Measurements from ENCODE around the gene MSH2.
"Not testable (repeated sequence)": the region's sequence is repeated elsewhere in the genome, so short reads cannot be mapped to it uniquely, and the experiment has no call there.

Gene MSH2

GRCh38 chr2:47414682-47415458 lies 11.9 kb downstream of the MSH2 start:
- no peak for DNase-seq

- no peak for DNase-seq
Observed at GRCh38 chr2:47420214-47420613, 17.3 kb downstream of the MSH2 start.

DNA sequence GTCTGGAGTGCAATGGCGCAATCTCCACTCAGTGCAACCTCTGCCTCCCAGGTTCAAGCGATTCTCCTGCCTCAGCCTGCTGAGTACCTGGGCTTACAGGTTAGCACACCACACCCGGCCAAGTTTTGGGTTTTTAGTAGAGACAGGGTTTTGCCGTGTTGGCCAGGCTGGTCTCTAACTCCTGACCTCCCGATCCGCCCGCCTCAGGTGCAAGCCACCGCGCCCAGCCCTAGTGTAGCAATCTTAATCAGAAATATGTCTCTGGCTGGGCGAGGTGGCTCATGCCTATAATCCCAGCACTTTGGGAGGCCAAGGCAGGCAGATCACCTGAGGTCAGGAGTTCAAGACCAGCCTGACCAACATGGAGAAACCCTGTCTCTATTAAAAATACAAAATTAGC lies 17.7 kb downstream of the MSH2 start:
- DNase-seq = not testable (repeated sequence)

- no peak for DNase-seq
Observed at GRCh38 chr2:47422016-47422415, 19.1 kb downstream of the MSH2 start.

DNA sequence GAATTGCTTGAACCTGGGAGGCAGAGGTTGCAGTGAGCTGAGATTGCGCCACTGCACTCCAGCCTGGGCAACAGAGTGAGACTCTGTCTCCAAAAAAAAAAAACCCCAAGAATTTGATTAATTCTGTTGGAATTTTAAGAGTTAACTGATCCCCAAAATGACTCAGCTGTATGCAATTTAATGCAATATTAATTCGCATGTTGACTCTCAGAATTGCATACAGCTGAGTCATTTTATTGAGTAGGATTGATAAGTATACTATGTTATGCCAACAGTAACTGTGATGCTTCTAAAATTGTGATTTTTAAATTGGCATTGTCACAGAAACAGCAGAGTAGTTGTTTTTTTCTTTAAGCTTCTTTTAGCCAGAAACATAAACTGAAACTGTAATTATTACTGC lies 19.6 kb downstream of the MSH2 start:
- no peak for DNase-seq

GRCh38 chr2:47426786-47427185 lies 23.8 kb downstream of the MSH2 start:
- DNase-seq = no peak

- no peak for DNase-seq
Observed at GRCh38 chr2:47429795-47430194, 26.8 kb downstream of the MSH2 start.

DNA sequence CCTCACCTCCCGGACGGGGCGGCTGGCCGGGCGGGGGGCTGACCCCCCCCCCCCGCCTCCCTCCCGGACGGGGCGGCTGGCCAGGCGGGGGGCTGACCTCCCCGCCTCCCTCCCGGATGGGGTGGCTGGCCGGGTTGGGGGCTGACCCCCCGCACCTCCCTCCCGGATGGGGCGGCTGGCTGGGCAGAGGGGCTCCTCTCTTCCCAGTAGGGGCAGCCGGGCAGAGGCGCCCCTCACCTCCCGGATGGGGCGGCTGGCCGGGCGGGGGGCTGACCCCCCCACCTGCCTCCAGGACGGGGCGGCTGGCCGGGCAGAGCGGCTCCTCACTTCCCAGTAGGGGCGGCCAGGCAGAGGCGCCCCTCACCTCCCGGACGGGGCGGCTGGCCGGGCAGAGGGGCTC lies 30.1 kb downstream of the MSH2 start:
- not testable (repeated sequence) for DNase-seq

GRCh38 chr2:47433445-47433844 lies 30.5 kb downstream of the MSH2 start:
- DNase-seq = not testable (repeated sequence)

GRCh38 chr2:47437287-47437686 lies 34.3 kb downstream of the MSH2 start:
- no peak for DNase-seq

DNA sequence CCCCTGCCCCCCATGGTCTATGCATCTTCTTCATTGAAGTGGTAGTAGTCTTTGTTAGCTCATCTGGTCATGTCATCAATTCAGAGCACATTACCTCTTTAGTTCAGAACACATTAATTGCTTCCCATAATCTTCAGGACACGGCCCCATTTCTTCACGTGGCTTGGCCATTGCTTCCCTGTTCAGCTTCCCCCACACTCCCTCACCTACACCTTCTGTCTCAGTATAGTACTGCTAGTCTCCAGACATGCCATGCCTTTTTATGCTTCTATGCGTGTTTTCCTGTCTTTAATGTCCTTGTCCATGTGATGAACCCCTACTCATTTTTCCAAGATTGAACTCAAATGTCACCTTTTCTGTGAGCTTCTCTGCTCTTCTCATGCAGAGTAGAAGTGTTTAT lies 35.1 kb downstream of the MSH2 start:
- no peak for DNase-seq

GRCh38 chr2:47438783-47439182 lies 35.8 kb downstream of the MSH2 start:
- no peak for DNase-seq

DNA sequence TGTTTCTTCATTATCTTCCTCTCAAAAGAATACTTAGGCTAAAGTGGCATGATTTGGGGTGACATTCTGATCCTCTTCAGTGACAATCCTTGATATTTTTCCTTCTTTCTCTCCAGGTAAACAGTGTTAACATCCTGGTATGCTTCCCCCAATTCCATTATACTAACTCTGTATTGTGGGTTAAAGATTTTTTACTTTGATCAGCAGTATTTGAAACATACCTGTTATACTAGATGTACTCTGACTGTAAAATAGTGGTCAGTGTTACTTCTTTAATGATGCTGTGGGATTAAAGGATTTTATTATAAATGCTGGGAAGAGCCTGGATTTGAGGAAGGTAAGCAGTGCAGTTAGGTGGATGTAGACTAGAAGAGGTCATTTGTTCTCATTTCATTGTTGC lies 48.8 kb downstream of the MSH2 start:
- no peak for DNase-seq

DNA sequence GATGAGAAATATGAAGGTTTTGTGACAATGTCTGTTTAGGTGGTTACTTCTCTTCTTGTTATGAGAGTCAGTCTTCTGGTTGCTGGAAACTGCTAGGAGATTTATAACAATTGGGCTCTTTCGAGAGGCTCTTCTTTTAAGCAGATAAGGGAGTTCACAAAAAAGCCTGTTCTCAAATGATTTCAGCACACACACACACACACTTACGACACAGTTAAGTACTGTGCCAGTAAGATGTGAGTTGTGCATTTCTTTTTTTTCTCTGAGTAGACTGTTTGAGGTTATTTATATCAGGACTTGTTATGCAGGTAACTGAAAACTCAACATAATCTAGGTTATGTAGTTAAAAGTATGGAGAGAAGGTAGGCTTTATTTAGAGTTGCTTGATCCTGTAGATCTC lies 49.8 kb downstream of the MSH2 start:
- DNase-seq = no peak

DNA sequence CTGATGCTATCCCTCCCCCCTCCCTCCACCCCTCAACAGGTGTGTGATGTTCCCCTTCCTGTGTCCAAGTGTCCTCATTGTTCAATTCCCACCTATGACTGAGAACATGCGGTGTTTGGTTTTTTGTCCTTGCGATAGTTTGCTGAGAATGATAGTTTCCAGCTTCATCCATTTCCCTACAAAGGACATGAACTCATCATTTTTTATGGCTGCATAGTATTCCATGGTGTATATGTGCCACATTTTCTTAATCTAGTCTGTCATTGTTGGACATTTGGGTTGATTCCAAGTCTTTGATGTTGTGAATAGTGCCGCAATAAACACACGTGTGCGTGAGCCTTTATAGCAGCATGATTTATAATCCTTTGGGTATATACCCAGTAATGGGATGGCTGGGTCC lies 51.9 kb downstream of the MSH2 start:
- not testable (repeated sequence) for DNase-seq

DNA sequence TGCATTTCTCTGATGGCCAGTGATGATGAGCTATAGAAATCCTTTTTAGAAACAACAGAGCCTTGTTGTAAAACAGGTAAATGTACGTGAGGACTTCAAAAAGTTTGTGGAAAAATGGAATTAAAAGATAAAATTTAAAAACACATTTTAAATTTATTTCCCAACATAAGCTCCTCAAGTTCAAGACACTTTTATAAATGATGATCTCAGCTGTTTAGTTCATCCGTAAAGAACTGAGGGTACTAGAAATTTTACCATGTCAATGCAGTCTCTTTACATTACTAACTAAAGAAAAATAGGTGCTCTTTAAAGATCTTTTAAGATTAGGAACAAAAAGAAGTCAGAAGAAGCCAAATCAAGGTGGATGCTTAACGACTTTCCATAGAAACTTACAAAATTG lies 52.5 kb downstream of the MSH2 start:
- no peak for DNase-seq

DNA sequence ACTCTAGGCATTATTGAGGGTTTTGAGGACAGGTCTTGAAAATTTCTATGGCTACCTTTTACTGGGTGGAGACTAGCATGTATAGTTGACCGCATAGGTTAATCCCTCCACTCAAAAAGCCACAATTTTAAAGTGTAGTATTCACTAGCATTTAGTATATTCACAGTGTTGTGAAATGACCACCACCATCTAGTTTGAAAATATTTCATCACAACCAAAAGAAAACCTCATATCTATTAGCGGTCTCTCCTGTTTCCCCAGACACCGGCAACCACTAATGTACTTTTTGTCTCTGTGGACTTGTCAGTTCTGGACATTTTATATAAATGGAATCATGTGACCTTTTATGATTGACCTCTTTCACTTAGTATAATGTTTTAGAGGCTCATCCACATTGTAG lies 53.9 kb downstream of the MSH2 start:
- no peak for DNase-seq

GRCh38 chr2:47457268-47457667 lies 54.3 kb downstream of the MSH2 start:
- DNase-seq = no peak

DNA sequence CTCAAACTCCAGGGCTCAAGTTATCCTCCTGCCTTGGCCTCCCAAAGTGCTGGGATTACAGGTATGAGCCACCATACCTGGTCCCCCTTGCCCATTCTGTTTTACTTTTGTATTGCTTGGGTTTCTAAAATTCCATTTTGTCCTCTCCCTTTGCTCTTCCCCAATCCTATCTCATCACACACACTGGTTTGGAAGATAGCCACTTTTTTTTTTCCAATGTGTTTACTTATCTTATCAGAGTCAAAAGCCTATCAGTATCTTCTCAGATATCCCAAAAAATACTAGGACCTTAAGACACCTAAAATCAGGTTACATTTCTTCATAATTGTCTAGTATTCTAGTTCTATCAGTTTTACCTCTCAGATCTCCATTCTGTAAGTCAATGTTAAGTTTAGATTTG lies 56.1 kb downstream of the MSH2 start:
- DNase-seq = no peak

- no peak for DNase-seq
Observed at GRCh38 chr2:47460766-47461165, 57.8 kb downstream of the MSH2 start.

GRCh38 chr2:47471429-47472116 lies 68.6 kb downstream of the MSH2 start:
- DNase-seq = no peak

- DNase-seq = no peak
Observed at GRCh38 chr2:47479863-47480262, 76.9 kb downstream of the MSH2 start.

DNA sequence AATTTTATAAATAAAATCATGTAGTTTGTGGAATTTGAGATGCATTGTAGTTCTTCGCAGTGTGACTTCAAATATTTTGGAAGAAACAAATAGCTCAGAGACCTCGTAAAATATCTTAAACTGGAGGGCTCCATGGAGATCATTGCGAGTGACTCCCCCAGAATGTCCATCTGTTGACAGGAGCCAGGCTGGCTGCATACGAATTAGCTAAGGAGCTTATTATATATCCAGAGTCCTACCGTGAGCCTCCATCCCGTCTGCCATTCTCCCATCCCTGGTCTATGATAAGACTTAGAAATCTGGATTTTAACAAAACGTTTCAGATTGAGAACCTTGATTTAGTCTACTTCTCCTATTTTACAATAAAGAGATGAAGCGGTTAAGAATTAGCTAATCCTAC lies 80.2 kb downstream of the MSH2 start:
- no peak for DNase-seq

DNA sequence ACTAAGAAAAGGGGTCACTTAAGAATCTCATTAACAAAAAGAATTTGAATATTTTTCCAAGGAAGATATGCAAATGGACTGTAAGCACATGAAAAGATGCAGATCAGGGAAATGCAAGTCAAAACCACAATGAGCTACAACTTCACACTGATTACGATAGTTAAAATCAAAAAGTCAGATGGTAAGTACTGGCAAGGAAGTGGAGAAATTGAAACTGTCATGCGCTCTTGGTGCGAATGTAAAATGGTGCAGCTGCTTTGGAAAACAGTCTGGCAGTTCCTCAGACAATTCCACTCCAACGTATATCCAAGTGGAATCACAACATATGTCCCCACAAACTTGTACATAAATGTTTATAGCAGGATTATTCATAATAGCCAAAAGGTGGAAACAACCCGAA lies 81.4 kb downstream of the MSH2 start:
- no peak for DNase-seq

DNA sequence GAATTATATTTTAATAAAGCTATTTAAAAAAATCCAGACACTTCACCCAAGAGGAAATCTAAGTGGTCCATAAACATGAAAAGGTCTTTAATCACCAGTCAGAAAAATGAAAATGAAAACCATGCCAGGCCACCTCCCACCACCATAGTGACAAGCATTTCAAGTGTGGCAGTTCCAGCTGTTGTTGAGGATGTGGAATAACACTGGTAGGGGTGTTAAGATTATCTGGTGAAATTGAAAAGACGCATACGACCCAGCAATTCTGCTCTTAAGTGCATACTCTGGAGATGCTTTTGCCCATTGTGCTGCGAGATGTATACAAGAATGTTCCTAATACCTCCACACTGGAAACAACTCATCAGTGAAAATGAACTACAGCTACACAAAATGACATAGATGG lies 82.2 kb downstream of the MSH2 start:
- DNase-seq = no peak

All from activated T-cell treated with anti-CD3 and anti-CD28 coated beads for 4 hours (primary cell).